ENCODE data around the gene ICAM3.

Gene ICAM3

GRCh38 chr19:10318807-10319682, 20.4 kb downstream of the ICAM3 start:
- DNase-seq (ENCODE audit: low read depth): no peak

- no peak for DNase-seq (ENCODE audit: low read depth)
Observed at GRCh38 chr19:10317857-10318462, 21.5 kb downstream of the ICAM3 start.

GRCh38 chr19:10317045-10317856, 22.2 kb downstream of the ICAM3 start:
- no peak for DNase-seq (ENCODE audit: low read depth)

GRCh38 chr19:10316229-10317044, 23.0 kb downstream of the ICAM3 start:
- no peak for DNase-seq (ENCODE audit: low read depth)

- DNase-seq (ENCODE audit: low read depth): no peak
Observed at GRCh38 chr19:10315335-10316214, 23.8 kb downstream of the ICAM3 start, which contains the start of gene FDX2. Gene FDX2, minus strand, starts transcription at chr19:10316015. Its CDS starts 19 bp downstream, at chr19:10315996.

GRCh38 chr19:10309423-10309822, 30.0 kb downstream of the ICAM3 start, which contains the start of gene ZGLP1:
Gene ZGLP1, minus strand, starts transcription at chr19:10309815.
- DNase-seq (ENCODE audit: low read depth): no peak

GRCh38 chr19:10306327-10306726, 33.1 kb downstream of the ICAM3 start:
- no peak for DNase-seq (ENCODE audit: low read depth)

- no peak for DNase-seq (ENCODE audit: low read depth)
Observed at GRCh38 chr19:10305139-10305806, 34.2 kb downstream of the ICAM3 start.

GRCh38 chr19:10299545-10300458, 39.6 kb downstream of the ICAM3 start:
- DNase-seq (ENCODE audit: low read depth): no peak

GRCh38 chr19:10295847-10296591, 43.4 kb downstream of the ICAM3 start:
- DNase-seq (ENCODE audit: low read depth): no peak

GRCh38 chr19:10295305-10295846, 44.0 kb downstream of the ICAM3 start:
- no peak for DNase-seq (ENCODE audit: low read depth)

GRCh38 chr19:10294368-10294697, 45.1 kb downstream of the ICAM3 start:
- DNase-seq (ENCODE audit: low read depth): no peak

- DNase-seq (ENCODE audit: low read depth): no peak
Observed at GRCh38 chr19:10293637-10294367, 45.6 kb downstream of the ICAM3 start.

- no peak for DNase-seq (ENCODE audit: low read depth)
Observed at GRCh38 chr19:10292789-10293636, 46.4 kb downstream of the ICAM3 start.

- no peak for DNase-seq (ENCODE audit: low read depth)
Observed at GRCh38 chr19:10292206-10292788, 47.1 kb downstream of the ICAM3 start.

Data from non-pigmented ciliary epithelial cell (primary cell).